Fibroblast of upper back skin (primary cell): Measurements from ENCODE around the gene DDOST.
A peak's percentile ranks its signal among the peaks of the same experiment; 100 is the strongest.
"Not testable (repeated sequence)": the region's sequence is repeated elsewhere in the genome, so short reads cannot be mapped to it uniquely, and the experiment has no call there.

ENCODE experiments used
- DNase-seq: peaks from one replicate; pipeline ENCODE4 v3.0.0-alpha.2; 2013

DDOST gene

DNA sequence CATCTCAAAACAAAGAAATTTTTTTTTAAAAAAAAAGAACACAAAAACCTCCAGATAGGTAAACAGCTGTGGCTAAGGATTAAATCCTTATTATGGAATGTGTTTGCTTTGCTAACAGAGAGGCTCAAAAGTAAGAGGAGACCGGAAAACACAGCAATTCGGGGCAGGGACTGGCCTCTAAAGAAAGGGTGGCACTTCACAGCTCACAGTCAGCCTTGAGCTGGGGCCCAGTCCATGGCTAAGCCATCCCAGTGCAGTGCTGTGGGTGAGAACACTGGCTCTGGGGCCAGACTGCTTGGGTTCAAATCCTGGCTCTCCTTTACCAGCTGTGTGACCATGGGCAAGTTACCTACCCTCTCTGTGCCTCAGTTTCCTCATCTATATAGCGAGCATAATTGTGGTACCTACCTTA lies 28.5 kb upstream of the DDOST start:
- DNase-seq: no peak

DNA sequence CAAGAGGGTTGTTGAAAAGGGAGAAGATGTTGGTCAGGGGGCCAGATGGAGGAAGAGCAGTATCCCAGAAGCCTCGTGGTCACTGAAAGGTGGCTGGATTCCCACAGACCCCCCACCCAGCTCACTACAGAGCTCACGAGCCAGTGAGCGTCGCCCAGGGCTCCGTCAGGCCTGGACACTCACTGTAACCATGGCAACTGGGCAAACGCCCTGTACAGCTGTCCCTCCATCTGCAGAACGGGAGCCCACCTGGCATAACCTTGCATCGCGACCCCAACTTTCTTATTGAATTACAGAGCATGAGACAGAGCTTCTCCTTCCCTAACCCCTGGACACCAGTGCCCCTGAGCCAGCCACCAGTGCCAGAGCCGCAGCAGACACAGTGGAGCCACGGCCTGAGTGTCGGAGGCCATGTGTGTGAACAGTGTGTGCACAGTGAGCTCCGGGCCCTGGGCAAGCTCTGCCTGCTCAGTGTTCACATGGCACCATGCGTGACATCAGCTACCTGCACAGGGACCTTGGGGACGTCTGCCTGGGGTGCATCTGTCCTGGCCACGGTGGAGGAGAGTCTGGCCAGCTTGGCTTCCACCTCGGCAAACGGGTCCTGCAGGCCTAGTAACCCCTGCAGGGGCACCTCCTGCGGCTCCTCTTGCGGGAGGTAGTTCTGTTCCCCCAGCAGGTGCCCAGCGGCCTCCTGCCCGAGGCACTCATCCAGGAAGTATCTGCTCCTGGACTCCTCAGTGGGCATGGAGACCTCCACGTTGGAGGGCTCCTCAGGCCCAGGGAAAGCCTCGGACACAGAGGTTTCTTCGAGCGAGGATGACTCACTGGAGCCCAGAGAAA lies 25.9 kb upstream of the DDOST start:
- DNase-seq: no peak

DNA sequence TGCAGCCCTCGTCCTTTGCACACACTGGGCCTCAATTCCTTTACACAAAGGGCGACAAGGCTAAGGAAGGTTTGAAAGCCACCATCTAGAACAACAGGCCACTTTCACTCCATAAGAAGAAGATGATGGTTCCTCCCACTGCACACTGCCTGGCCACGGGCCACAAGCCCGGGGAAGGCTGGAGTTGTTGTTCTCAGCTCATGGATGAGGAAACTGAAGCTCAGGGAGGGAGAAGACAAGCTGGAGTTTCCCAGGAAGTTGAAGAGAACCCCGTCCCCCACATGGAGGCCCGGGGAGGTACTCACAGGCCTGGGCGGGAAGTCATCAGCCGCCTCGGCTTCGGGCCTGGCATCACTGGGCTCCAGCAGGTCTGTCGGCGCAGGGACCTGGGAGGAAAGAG lies 24.6 kb upstream of the DDOST start:
- DNase-seq: no peak

DNA sequence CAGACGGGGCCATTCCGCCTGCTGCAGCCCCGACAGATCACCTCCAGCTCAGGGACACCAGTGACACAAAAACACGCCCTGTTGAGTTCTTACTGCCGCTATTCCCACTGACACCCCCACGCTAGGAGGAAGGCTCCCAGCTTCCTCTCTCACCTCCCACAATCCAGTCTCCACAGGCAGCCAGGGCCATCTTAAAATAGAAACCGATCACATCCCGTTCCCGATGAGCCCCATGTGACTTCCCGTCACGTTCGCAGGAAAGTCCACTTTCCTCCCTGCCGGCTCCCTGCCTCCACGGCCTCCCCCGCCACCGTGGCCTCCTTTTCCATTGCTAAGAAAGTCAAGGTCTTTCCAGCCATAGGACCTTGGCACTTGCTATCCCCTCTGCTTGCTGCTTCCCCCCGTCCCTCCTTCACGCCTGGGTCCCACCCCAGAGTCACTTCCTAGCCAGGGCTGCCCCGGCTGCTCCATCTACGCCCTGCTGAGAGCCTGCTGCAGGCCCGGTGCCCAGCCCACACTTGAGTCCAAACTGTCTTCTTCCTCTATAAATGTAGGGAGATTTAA lies 24.0 kb upstream of the DDOST start:
- DNase-seq: no peak

DNA sequence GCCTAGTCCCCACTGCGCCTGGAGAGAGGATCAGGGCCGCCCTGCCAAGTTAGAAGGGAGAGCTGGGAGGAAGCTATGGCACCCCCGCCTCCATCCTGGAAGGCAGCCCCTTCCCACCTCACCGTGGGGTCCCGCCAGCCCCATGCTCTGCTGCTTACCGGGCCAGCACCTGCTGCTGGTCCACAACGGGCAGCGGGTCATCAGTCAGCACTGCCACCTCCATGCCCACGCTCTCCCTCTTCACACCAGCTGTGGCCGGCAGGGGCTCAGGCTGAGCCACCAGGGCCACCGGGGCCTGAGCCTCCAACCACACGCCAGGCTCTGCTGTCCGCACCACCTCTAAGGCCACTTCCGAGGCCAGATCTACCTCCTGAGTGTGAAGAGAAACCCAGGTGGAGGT lies 23.5 kb upstream of the DDOST start:
- DNase-seq: no peak

DNA sequence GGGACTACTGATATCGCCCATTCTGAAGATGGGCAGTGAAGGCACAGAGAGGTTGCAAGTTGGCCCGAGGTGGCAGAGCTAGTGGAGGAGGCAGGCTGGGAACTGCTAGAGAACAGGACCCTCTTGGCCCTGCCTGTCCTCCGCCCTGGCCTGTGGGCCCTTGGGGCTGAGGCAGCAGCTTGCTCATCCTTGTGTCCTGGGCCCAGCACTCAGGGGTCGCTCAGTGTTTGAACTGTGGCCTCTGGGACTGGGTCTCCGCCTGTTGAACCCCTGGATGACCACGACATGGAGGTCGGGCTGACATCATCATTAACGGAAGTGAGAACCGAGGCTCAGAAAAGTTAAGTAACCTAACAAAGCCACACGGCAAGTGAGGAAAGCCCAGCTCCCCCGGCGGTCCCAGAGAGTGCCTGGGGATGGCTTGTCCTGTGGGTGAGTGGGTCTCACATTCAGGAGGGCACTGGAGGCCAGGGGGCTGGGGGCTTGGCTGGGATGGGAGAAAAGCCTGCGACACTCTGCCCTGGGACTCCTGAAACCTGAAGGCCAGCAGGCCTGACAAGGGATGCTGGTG lies 23.0 kb upstream of the DDOST start:
- DNase-seq: no peak

DNA sequence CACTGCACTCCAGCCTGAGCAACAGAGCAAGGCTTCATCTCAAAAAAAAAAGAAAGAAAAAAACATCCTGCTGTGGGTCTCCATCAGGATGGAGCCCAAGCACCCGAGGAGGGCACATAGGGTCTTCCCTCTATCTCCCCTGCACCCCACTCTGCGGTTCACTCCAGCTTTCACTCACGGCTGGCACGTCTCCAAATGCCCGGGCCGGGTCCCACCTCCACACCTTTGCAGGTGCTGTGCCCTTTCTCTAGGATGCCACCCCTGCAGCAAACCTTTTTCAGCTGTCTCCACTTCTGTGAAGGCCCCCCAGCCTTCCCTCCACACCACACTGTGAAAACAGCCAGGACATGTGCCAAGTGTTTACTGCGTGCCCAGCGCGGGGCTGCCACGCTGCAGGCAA lies 22.4 kb upstream of the DDOST start:
- DNase-seq: no peak

DNA sequence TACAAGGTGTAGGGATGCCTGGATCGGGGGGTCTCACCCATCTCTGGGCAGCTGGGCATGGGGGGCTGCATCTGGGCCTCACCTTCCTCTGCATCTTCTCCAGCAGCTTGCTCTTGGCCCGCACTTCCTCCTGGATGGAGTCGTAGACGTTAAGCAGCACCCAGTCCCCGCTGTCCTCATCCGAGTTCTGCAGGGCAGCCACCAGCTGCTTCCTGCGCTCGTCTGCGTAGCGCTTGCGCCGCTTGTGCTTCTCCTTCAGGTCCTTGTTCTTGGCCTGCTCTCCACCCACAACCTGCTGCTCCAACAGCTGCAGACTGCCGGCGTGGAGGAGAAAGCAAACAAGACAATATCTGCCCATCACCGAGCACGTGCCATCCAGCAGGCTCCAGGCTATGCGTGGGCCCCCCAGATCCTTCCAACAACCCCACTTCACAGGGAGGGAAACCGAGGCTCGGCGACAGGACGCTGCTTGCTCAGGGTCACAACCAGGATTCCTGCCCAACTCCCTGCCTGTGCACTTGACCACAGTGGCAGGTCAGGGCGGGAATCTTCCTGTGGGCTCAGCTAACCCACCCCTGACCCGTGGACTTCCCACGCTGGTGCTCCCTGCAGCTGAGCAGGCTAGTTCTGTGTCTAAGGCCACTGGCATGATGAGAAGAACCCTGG lies 21.5 kb upstream of the DDOST start:
- no peak for DNase-seq

DNA sequence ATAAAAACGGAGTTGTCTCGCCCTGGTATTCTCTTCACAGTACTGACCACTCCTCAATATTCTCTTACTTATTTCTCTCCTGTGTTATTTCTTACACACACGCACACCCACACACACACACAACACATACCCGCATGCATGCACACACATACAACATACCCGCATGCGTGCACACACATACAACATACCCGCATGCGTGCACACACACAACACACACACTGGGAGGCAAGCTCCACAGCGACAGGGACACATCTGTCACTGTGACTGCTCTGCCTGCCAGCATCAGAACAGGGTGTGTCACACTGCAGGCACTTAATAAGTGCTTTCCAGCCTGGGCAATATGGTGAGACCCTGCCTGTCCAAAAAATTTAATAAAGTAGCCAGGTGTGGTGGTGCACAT lies 20.8 kb upstream of the DDOST start:
- no peak for DNase-seq

DNA sequence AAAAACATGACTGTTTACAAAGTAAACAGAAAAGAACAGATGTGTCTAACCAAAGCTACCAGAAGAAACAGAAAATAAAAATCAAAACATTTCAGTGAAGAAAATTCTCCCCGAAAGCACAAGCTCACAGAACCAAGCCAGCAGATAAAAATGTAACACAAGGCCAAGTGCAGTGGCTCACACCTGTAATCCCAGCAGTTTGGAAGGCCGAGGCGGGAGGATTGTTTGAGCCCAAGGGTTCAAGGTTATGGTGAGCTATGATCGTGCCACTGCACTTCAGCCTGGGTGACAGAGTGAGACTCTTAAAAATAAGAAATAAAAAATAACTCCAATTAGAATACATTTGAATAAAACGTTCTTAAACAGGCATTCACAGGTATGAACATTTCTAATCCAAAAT lies 19.1 kb upstream of the DDOST start:
- DNase-seq: no peak

DNA sequence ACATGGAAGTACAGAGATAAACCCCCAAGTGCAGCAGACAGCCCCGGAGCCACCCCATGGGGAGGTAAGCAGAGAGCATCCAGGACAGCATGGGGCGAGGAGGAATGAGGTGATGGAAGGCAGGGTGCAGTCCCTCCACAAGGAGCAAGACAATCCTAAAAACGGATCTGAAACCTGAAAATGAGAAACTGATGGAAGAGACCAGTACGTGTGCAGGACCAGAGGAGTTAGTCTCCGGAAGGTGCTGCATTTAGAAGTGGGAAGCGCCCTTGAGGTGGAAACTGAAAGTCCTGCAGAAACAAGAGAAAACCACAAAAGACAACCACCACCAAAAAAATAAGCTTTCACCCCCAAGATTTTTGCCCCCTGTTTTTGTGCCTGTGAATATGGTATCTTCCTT lies 17.4 kb upstream of the DDOST start:
- DNase-seq: no peak

DNA sequence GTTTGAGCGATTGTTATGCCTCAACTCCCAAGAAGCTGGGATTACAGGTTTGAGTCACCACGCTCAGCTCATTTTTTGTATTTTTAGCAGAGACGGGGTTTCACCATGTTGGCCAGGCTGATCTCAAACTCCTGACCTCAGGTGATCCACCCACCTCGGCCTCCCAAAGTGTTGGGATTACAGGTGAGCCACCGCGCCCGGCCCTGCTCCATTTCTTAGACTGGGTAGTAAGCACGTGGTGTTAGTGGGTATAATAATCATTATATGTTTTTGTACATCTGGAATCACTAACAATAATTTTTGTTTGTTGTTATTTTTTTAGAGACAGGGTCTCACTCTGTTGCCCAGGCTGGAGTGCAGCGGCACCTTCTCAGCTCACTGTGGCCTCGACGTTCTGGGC lies 12.5 kb upstream of the DDOST start:
- DNase-seq: not testable (repeated sequence)

DNA sequence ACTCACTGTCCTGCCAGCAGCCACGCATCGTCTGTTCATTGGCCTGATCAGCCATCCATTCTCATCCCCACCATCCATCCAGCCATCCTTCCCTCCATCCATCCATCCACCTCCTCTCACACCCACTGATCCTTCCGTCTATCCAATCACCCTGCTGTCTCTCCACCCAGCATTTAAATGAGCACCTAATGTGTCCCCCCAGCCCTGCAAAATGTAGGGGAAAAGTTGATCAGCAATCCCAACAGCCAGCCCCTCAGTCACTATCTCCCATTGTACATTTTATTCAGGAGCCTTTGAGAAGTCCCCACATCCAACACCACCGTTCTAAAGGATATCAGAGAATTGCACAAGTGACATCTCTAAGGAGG lies 11.1 kb upstream of the DDOST start:
- DNase-seq: no peak

DNA sequence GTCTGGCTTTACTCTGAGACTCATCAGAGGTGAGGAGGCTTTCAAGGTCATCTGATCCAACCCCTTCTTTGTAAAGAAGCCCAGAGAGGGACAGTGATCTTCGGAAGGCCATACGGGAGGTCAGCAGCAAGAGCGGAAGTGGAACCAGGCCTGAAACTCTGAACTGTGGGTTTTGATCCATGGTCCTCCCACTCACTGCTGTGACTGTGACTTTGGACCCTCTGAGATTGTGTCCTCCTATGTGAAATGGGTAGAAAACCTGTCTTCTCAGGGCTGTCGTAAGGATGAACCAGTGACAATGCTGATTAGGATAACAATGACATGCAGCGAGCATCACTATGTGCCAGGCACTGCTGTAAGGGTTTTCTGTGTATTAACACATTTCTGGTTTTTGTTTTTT lies 9.8 kb upstream of the DDOST start:
- DNase-seq: no peak

DNA sequence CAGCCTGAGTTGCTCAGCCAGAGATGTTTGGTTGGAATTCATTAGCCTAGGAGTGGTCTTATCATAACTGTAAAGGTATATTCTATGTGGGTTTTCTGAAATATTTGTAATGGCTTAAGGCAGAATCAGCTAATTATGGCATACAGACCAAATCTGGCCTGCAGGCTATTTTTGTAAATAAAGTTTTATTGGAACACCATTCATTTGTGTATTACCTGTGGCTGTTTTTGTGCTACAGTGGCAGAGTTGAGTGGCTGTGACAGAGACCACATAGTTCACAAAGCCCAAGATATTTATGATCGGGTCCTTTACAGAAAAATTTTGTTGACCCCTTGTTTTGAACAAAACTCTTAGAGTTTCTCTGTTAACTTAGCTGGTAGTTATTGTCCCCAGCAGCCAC lies 7.4 kb upstream of the DDOST start:
- no peak for DNase-seq

DNA sequence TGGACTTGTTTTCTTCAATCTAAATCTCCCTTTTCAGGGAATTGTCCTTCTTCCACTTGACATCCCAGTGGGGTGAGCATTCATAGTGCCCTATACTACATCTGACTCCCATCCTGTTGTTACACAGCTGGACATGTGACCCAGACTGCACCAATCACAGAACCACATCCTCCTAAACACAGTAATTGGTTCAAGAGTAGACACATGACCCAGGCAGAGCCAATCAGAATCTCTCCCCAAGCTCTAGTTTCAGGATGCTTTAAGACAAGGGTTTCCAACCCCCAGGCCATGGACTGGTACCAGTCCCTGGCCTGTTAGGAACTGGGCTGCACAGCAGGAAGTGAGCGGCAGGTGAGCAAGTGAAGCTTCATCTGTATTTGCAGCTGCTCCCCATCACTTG lies 5.6 kb upstream of the DDOST start:
- peak; percentile 8 for DNase-seq

DNA sequence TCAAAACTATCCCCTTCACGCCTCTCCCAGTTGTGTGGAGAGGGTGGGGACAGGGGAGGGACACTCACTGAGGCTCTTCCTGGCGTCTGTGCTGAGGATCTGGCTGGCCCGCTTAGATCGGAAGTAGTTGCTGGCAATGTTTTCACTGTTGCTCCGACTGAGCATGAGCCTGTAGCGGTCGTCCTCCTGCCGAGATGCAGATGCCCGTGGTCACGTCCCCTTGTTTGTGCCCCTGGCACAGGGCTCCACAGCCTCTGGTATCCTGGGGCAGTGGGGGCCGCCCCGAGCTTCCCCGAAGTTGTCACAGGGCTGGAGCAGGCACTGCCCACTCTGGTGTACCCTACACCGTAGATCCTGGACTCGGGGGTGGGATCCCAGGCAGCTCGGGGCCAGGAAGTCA lies 5.0 kb upstream of the DDOST start:
- DNase-seq: no peak

DNA sequence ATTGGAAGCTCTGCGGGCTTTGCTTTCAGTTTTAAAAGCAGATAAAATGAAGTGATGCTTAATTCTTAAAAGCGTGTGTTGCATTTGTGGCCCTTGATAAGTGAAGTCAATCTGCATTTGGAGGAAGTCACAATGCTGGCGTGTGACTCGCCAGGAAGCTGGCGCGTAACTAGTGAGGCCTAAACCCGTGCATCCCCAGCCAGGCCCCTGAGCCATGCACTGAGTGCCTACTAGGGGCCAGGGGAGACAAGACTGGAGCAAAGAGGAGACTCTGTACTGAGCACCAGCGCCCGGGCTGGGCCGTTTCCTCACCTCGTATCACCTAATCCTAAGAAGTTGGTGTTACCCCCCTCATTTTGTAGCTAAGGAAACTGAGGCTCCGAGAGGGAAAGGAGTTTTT lies 4.6 kb upstream of the DDOST start:
- no peak for DNase-seq

DNA sequence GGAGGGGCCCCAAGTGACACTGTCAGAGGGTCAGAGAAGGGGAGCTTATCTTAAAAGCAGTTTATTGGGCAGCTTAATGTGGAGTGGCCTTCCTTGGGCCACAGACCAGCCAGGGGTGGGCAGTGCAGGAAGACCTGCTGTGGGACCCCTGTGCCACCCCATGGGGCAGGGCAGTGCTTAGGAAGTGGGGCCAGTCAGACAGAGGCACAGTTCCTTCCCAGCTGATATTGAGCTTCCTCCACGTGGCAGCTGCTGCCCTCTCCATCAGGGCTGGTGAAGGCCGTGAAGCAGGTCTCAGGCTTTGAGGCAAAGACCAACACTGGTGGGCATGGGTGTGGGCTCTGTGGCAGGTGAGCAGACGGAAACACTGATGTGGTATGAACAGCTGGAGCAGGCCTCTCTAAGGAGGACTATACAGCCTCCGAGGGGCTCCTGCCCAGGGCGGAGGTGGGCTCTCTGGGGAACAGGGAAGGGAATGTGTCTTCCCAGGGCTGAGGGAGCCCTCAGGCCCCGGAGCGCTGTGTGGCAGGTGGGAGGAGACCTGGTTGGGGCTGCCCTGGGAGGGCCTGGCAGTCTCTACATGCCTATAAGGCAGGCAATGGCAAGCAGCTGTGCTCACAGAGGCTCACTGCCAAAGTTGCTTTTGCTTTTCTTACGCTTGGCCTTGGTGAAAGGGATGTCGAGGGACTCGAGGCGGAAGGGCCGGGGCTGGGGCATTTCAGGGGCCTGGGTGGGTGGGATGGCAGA lies 3.0 kb upstream of the DDOST start:
- DNase-seq: no peak

DNA sequence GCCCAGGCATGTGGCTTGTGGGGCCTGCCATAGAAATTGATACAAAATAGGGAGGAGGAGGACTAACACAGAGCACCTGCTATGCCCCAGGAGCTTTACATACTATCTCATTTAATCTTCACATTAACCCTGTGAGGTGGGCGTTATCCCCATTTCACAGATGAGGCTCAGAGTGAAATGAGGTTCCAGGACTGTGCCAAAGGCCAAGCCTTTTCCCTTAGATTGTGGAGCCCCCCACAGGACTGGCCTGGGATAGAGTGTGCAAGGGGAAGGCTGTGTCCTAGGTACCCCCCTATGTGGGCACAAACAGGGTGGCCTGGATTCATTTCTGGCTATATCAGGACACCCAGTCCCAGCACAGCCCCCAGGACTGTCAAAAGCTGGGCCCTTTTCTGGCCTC lies 2.2 kb upstream of the DDOST start:
- no peak for DNase-seq

DNA sequence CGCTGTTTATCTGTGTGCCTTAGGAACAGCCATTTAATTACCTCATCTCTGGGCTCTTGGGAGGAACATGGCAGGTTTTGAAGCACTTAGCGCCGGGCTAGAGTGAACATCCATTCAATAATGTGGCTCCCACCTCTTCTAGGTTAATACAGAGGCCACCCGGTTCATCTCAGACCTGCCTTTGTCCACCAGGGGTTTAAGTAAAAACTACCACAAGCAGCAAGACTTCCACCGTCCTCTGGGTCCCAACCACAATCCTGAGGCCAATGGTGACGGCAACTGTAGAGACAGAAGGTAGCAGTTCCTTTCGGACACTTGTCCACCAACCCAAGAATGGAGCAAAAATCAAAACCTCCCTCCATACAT lies 924 bp upstream of the DDOST start:
- DNase-seq: no peak

DNA sequence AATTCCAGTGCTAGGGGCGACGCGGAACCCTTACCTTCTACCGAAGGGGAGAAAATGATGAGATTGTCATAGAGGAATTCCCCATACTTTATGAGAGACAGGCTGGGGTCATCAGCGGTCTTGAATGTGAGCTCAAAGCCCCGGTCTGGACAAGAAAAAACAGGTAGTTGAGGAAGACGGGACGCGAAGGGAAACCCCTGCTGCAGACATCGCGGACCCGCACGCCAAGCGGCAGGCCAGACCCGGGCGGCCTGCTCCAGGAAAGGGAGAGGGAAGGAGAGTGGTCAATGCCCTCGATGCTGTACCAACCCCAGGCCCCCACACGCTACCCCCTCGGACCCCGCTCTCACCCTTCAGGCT lies 342 bp downstream of the DDOST start:
- DNase-seq: no peak

DNA sequence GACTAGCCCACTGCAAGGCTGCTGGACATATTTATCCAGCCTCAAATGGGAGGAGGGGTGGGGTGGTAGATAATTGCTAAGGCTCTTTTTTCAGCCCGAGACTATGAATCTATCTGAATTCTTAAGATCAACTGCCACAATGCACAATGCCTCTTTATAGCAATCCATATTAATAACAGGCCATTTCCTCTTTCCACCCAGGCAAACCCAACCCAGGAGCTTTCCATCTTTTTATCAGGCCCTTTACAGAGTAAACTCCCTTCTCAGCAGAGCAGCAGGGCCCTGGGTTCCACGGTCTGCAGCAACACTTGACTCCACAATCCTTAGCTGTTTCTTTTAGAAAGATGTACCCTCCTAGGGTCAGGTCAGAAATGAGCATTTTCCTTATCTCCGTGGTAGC lies 806 bp downstream of the DDOST start:
- DNase-seq: no peak
